H1 (cell line): ENCODE data around the gene NBAS.
A peak's percentile ranks its signal among the peaks of the same experiment; 100 is the strongest.

Experiments
- CHD1 ChIP-seq: IDR thresholded peaks from 2 replicates; pipeline ENCODE4 v1.6.1; 2012; ENCODE audit warnings: low read depth, low read length, improper control_type of control experiment
- CREB1 ChIP-seq: IDR thresholded peaks from 2 replicates; pipeline ENCODE4 v1.6.1; 2012; ENCODE audit warnings: inconsistent platforms
- CTCF ChIP-seq, 3 experiments: IDR thresholded peaks; 1 replicate in 2 of 3; 2 replicates in 1 of 3; pipeline versions ENCODE4 v1.5.1 to v1.6.1; 2011; ENCODE audit warnings: low read length in 3 of 3, mild to moderate bottlenecking in 3 of 3, inconsistent platforms in 2 of 3, low read depth in 1 of 3, moderate library complexity in 1 of 3; ENCODE audit not compliant: insufficient read depth in 1 of 3; ENCODE audit errors: control extremely low read depth in 1 of 3
- EGR1 ChIP-seq: IDR thresholded peaks from 2 replicates; pipeline ENCODE4 v1.6.1; 2011; ENCODE audit warnings: low read depth, low read length, borderline replicate concordance
- EZH2 ChIP-seq: fragments of 200-600 bp; sonication (generic); IDR thresholded peaks from 2 replicates; pipeline ENCODE4 v1.7.1; 2012; ENCODE audit warnings: low read depth, mild to moderate bottlenecking, moderate library complexity, low read length, inconsistent platforms; ENCODE audit not compliant: severe bottlenecking
- GTF2F1 ChIP-seq: IDR thresholded peaks from 2 replicates; pipeline ENCODE4 v1.6.1; 2012; ENCODE audit warnings: low read depth, low read length, improper control_type of control experiment, borderline replicate concordance
- JUN ChIP-seq: IDR thresholded peaks from 2 replicates; pipeline ENCODE4 v1.6.1; 2011; ENCODE audit warnings: low read depth, mild to moderate bottlenecking, improper control_type of control experiment, low read length
- MAX ChIP-seq: IDR thresholded peaks from 2 replicates; pipeline ENCODE4 v1.6.1; 2012; ENCODE audit warnings: inconsistent platforms
- POLR2A ChIP-seq, 2 experiments: IDR thresholded peaks; 1 replicate in 1 of 2; 2 replicates in 1 of 2; pipeline ENCODE4 v1.6.1; 2011; ENCODE audit warnings: low read depth in 2 of 2, low read length in 2 of 2, mild to moderate bottlenecking in 2 of 2; ENCODE audit errors: control extremely low read depth in 1 of 2
- SP1 ChIP-seq: IDR thresholded peaks from 2 replicates; pipeline ENCODE4 v1.6.1; 2011; ENCODE audit warnings: low read depth, low read length
- SUZ12 ChIP-seq: fragments of 200-600 bp; sonication (generic); IDR thresholded peaks from 2 replicates; pipeline ENCODE4 v1.6.1; 2012; ENCODE audit warnings: mild to moderate bottlenecking, inconsistent platforms, low read length, moderate library complexity, mixed read lengths
- TBP ChIP-seq: IDR thresholded peaks from 2 replicates; pipeline ENCODE4 v1.6.1; 2011; ENCODE audit warnings: low read depth, low read length, improper control_type of control experiment
- ZNF274 ChIP-seq: IDR thresholded peaks from 2 replicates; pipeline ENCODE4 v1.7.0; 2012; ENCODE audit warnings: low read length, borderline replicate concordance; ENCODE audit errors: extremely low read depth

- TF ChIP-seq CTCF (IDR thresholded peaks at IDR 0.05; ENCODE audit: control extremely low read depth in 1 of 3, insufficient read depth in 1 of 3, low read depth in 1 of 3, low read length in 3 of 3), result peak in 2 of 3 experiments; percentile 7 to 39; a peak in 2 of 4 replicates
- TF ChIP-seq POLR2A (IDR thresholded peaks at IDR 0.05; ENCODE audit: control extremely low read depth in 1 of 2, low read depth in 2 of 2, low read length in 2 of 2), result no peak
- TF ChIP-seq EZH2, result no peak
- no peak for TF ChIP-seq JUN
- TF ChIP-seq MAX, result no peak
- TF ChIP-seq SP1, result no peak
- TF ChIP-seq CHD1, result no peak
- no peak for TF ChIP-seq CREB1
- no peak for TF ChIP-seq EGR1
- no peak for TF ChIP-seq GTF2F1
- TF ChIP-seq ZNF274, result no peak
- no peak for TF ChIP-seq TBP
- no peak for TF ChIP-seq SUZ12
Measured at GRCh38 chr2:15471606-15472005, 89.5 kb downstream of the NBAS start.
